K562 (cell line): Measurements from ENCODE around the gene OR8B12. TPM values are rescaled to one million over a fixed set of nuclear protein-coding genes. Genes with fewer than 3 reads are reported as not detected.

ENCODE experiments used
- ATAC-seq: fragments of 200-7000 bp; cut with Tn5 transposase; 3 replicates; pipeline ENCODE4 v1.9.1; 2020; ENCODE audit warnings: moderate library complexity
- BruUV-seq: library from RNA; stranded (reverse); fragments of 400-500 nt; replicated peaks from 2 replicates; lab custom pipeline; 2021; lab: Mats Ljungman, UMichigan
- CTCF ChIA-PET: fragments of 300-600 bp; formaldehyde crosslinking; extraction: SDS; loops from one replicate; lab custom pipeline; 2021; ENCODE audit warnings: low intra/inter-chr PET ratio; lab: Yijun Ruan, JAX
- POLR2A ChIA-PET: fragments of 300-600, 350-650 bp; sonication (Branson Sonifier 250); formaldehyde crosslinking; extraction: SDS; loops from one replicate; lab custom pipeline; 2021; ENCODE audit warnings: antibody characterized with exemption, inconsistent platforms; lab: Yijun Ruan, JAX
- DNase-seq, 4 experiments: peaks; one replicate each; pipeline versions ENCODE4 v3.0.0 to v3.0.0-alpha.2; 2011 to 2018; ENCODE audit warnings: low spot score in 3 of 4, mixed read lengths in 3 of 4; ENCODE audit errors: extremely low read depth in 1 of 4
- FAIRE-seq: peaks from 2 replicates; lab custom pipeline; 2011; peaks lifted over from hg19 to GRCh38; lab: Jason Lieb, UNC
- H2AFZ ChIP-seq: 2 replicates; pipeline ENCODE4 v1.6.0; 2011; ENCODE audit warnings: low read depth, low read length, control low read depth, inconsistent platforms
- H3K27ac ChIP-seq: fragments of 200-600 bp; 3 replicates; pipeline ENCODE4 v1.8.0; 2011; ENCODE audit warnings: low read depth, mild to moderate bottlenecking, control low read depth, inconsistent platforms, low read length, moderate library complexity, mixed read lengths; ENCODE audit errors: extremely low read depth
- H3K27me3 ChIP-seq, 2 experiments: fragments of 300-600 bp in 1 of 2; 2 replicates in 1 of 2; 3 replicates in 1 of 2; pipeline versions ENCODE4 v1.6.0 to v1.8.0; 2011; ENCODE audit warnings: inconsistent platforms in 2 of 2, low read length in 2 of 2, mild to moderate bottlenecking in 1 of 2, mixed read lengths in 1 of 2, moderate library complexity in 1 of 2; ENCODE audit not compliant: control insufficient read depth in 2 of 2, insufficient read depth in 2 of 2
- H3K36me3 ChIP-seq: fragments of 300-600 bp; 3 replicates; pipeline ENCODE4 v1.8.0; 2011; ENCODE audit warnings: mild to moderate bottlenecking, low read length, inconsistent platforms; ENCODE audit not compliant: control insufficient read depth, insufficient read depth
- H3K4me1 ChIP-seq, 2 experiments: fragments of 200-600 bp in 1 of 2; replicated peaks in 1 of 2; 2 replicates in 1 of 2; 3 replicates in 1 of 2; pipeline versions ENCODE4 v1.5.1 to v1.8.0; 2011; ENCODE audit warnings: inconsistent platforms in 2 of 2, low read length in 2 of 2, mild to moderate bottlenecking in 1 of 2, mixed read lengths in 1 of 2, moderate library complexity in 1 of 2; ENCODE audit not compliant: control insufficient read depth in 2 of 2, insufficient read depth in 2 of 2
- H3K4me2 ChIP-seq: 2 replicates; pipeline ENCODE4 v1.6.1; 2011; ENCODE audit warnings: low read length, control low read depth, inconsistent platforms, mixed read lengths; ENCODE audit not compliant: insufficient read depth
- H3K4me3 ChIP-seq: fragments of 200-600 bp; sonication (generic), shearing (Covaris generic); 2 replicates; pipeline ENCODE4 v1.5.1; 2016; ENCODE audit warnings: control low read depth, inconsistent platforms
- H3K79me2 ChIP-seq: fragments of 200-600 bp; 3 replicates; pipeline ENCODE4 v1.8.0; 2011; ENCODE audit warnings: low read length, inconsistent platforms; ENCODE audit not compliant: control insufficient read depth, insufficient read depth
- H3K9ac ChIP-seq, 2 experiments: 2 replicates each; pipeline versions ENCODE4 v1.6.0 to v1.6.1; 2011; ENCODE audit warnings: low read depth in 2 of 2, low read length in 2 of 2, control low read depth in 1 of 2, inconsistent platforms in 1 of 2, mild to moderate bottlenecking in 1 of 2, mixed read lengths in 1 of 2; ENCODE audit not compliant: insufficient read depth in 1 of 2
- H3K9me1 ChIP-seq: one replicate; pipeline ENCODE4 v1.6.0; 2011; ENCODE audit warnings: inconsistent platforms, mild to moderate bottlenecking, low read length, moderate library complexity; ENCODE audit not compliant: control insufficient read depth, insufficient read depth
- H3K9me3 ChIP-seq: replicated peaks from 2 replicates; pipeline ENCODE4 v1.5.1; 2011; ENCODE audit warnings: low read depth, low read length, inconsistent platforms; ENCODE audit not compliant: control insufficient read depth, insufficient read depth
- H4K20me1 ChIP-seq: replicated peaks from 2 replicates; pipeline ENCODE4 v1.6.1; 2011; ENCODE audit warnings: low read length, inconsistent platforms, mixed read lengths; ENCODE audit not compliant: control insufficient read depth, insufficient read depth
- ETS2 ChIP-seq: IDR thresholded peaks from 2 replicates; pipeline ENCODE4 v1.6.1; 2016; ENCODE audit warnings: borderline replicate concordance, missing genetic modification characterization, mild to moderate bottlenecking, moderate library complexity, missing compliant biosample characterization; ENCODE audit not compliant: poor library complexity, severe bottlenecking
- GATAD2A ChIP-seq: fragments of 450-650 bp; IDR thresholded peaks from 2 replicates; pipeline ENCODE4 v1.6.1; 2017
- HNRNPH1 ChIP-seq: fragments of 200-400 bp; formaldehyde crosslinking; optimal IDR thresholded peaks from 2 replicates; pipeline ENCODE3; 2017; ENCODE audit warnings: low read depth, mild to moderate bottlenecking, low read length, moderate library complexity
- MEIS2 ChIP-seq: fragments of 450-650 bp; IDR thresholded peaks from 2 replicates; pipeline ENCODE4 v1.6.1; 2014; ENCODE audit warnings: mild to moderate bottlenecking; ENCODE audit not compliant: partially characterized antibody
- NCOA1 ChIP-seq: fragments of 450-650 bp; IDR thresholded peaks from 2 replicates; pipeline ENCODE4 v1.6.1; 2016; ENCODE audit warnings: low read depth
- NCOR1 ChIP-seq: fragments of 450-650 bp; IDR thresholded peaks from 2 replicates; pipeline ENCODE4 v1.6.1; 2016; ENCODE audit warnings: mild to moderate bottlenecking, moderate library complexity
- NFIX ChIP-seq: fragments of 250-450 bp; sonication (Bioruptor Pico); IDR thresholded peaks from 2 replicates; pipeline ENCODE4 v1.4.0; 2020; ENCODE audit warnings: low read depth, mild to moderate bottlenecking, moderate library complexity
- POLR2H ChIP-seq: IDR thresholded peaks from 2 replicates; pipeline ENCODE4 v1.6.1; 2016; ENCODE audit warnings: missing genetic modification characterization, low read depth, mild to moderate bottlenecking, control low read depth, missing compliant biosample characterization, moderate library complexity
- PYGO2 ChIP-seq: fragments of 450-650 bp; IDR thresholded peaks from 2 replicates; pipeline ENCODE4 v1.6.1; 2016; ENCODE audit warnings: mild to moderate bottlenecking, missing genetic modification characterization, moderate library complexity, missing compliant biosample characterization
- SPI1 ChIP-seq: IDR thresholded peaks from 2 replicates; pipeline ENCODE4 v1.6.1; 2011; ENCODE audit warnings: low read depth, low read length, control low read depth, borderline replicate concordance
- SRSF7 ChIP-seq: fragments of 200-400 bp; formaldehyde crosslinking; optimal IDR thresholded peaks from 2 replicates; pipeline ENCODE3; 2017; ENCODE audit warnings: mild to moderate bottlenecking, low read depth, low read length
- TAF7 ChIP-seq: fragments of 450-650 bp; IDR thresholded peaks from 2 replicates; pipeline ENCODE4 v1.6.1; 2016; ENCODE audit warnings: missing genetic modification characterization, missing compliant biosample characterization
- ZBTB1 ChIP-seq: sonication (generic); formaldehyde crosslinking; IDR thresholded peaks from 2 replicates; pipeline ENCODE4 v1.8.1; 2023; ENCODE audit warnings: missing genetic modification reagents, low read depth, mild to moderate bottlenecking, borderline replicate concordance
- ZNF274 ChIP-seq: IDR thresholded peaks from 2 replicates; pipeline ENCODE4 v1.6.1; 2011; ENCODE audit warnings: low read depth, mild to moderate bottlenecking, low read length, moderate library complexity, borderline replicate concordance
- WGBS: fragments of 100-300 bp; shearing (Covaris generic); methylation state at CpG from one replicate; pipeline ENCODE4 v1.1.6; 2016; ENCODE audit warnings: low coverage, mixed read lengths; ENCODE audit not compliant: insufficient coverage; ENCODE audit errors: missing lambda C conversion rate; 5-methylcytosine and 5-hydroxymethylcytosine counted together
- in situ Hi-C: fragments of 300-500 bp; cut with MboI; formaldehyde crosslinking; loops from 4 replicates; pipeline ENCODE4 v1.15.0; 2018; ENCODE audit warnings: inconsistent platforms, mixed read lengths
- intact Hi-C: fragments of 100-400 bp; cut with micrococcal nuclease; formaldehyde crosslinking; loops from 2 replicates; pipeline ENCODE4 v1.14.2; 2022
- polyA plus RNA-seq, 8 experiments: library from polyadenylated mRNA; depleted of rRNA in 4 of 8; stranded (reverse) in 5 of 8; unstranded in 3 of 8; fragments of >200 nt; fragmentation: Nextera tagmentation in 2 of 8; fragmentation: Illumina TruSeq in 1 of 8; extraction: Ambion mirVana in 2 of 8; extraction: Trizol in 1 of 8; gene quantifications; 2 replicates each; pipeline versions ENCODE4 v1.2.1 to v1.2.3, GENCODE V29; 2011 to 2014; ENCODE audit warnings: inconsistent platforms in 1 of 8, missing spikeins in 1 of 8
- total RNA-seq, 7 experiments: library from RNA; depleted of rRNA in 6 of 7; stranded (reverse); fragments of >200 nt in 6 of 7; fragmentation: Illumina TruSeq in 2 of 7; extraction: Trizol in 2 of 7; gene quantifications; 2 replicates each; pipeline versions ENCODE4 v1.2.1 to v1.2.3, GENCODE V29; 2011 to 2021; ENCODE audit warnings: low replicate concordance in 1 of 7
- TF ChIP-seq, protein P1 (sequence below): fragments of 150-350 bp; conservative IDR thresholded peaks from 2 replicates; pipeline ENCODE4 v1.6.1; 2014; ENCODE audit warnings: low read length
- TF ChIP-seq, protein P2 (sequence below): conservative IDR thresholded peaks from 2 replicates; pipeline ENCODE4 v1.6.1; 2011; ENCODE audit warnings: low read depth, mild to moderate bottlenecking, low read length; ENCODE audit not compliant: control insufficient read depth
- TF ChIP-seq, protein P3 (sequence below): fragments of 450-650 bp; conservative IDR thresholded peaks from 2 replicates; pipeline ENCODE4 v1.6.1; 2016; ENCODE audit warnings: missing genetic modification characterization, low read depth, mild to moderate bottlenecking, control low read depth, missing compliant biosample characterization

The OR8B12 gene
- total and polyA plus RNA-seq, 9 of the 15 experiments (the other 6 are each of a cell fraction or from before 2014, with no cell fraction given), result 0.06 TPM; not detected in 8

DNA sequence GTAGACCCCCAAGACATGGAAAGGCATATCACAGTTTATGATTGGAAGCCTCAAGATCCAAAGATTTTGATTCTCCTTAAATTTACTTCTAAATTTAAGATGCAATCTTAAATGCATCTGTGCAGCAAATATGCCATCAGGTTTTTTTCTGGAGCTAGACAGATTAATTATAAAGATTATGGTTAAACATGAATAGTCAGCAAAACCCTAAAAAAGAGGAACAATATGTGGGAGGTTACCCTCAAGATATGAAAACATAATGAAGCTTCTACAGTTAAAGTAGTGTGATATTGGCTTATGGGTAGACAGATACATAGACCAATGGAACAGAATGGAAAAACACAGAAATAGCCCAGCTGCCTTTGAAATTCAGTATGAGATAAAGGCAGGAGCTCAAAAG, 31.7 kb downstream of the OR8B12 start (continued):
- TF ChIP-seq ZBTB1 (CRISPR knock-in tag), result no peak
- TF ChIP-seq, protein P1, sequence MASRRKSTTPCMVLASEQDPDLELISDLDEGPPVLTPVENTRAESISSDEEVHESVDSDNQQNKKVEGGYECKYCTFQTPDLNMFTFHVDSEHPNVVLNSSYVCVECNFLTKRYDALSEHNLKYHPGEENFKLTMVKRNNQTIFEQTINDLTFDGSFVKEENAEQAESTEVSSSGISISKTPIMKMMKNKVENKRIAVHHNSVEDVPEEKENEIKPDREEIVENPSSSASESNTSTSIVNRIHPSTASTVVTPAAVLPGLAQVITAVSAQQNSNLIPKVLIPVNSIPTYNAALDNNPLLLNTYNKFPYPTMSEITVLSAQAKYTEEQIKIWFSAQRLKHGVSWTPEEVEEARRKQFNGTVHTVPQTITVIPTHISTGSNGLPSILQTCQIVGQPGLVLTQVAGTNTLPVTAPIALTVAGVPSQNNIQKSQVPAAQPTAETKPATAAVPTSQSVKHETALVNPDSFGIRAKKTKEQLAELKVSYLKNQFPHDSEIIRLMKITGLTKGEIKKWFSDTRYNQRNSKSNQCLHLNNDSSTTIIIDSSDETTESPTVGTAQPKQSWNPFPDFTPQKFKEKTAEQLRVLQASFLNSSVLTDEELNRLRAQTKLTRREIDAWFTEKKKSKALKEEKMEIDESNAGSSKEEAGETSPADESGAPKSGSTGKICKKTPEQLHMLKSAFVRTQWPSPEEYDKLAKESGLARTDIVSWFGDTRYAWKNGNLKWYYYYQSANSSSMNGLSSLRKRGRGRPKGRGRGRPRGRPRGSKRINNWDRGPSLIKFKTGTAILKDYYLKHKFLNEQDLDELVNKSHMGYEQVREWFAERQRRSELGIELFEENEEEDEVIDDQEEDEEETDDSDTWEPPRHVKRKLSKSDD, result no peak

DNA sequence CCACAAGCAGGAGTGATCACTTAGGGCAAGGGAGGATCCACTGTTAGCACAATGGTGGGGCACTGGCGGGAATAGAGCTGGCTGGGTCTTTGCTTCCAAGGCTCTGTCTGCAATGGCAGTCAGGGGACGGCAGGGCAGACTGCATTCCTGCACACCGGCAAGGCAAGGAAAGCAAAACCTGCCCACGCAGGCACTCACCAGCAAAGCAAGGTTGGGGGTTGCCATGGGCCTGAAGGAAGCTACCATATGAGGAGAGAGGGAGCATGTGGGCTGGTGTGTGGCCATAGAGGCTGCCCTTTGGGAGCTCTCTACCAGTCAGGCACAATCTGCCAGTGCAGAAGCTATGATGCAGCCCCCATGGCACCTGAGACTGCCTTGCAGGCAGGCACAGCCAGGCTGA, 33.2 kb downstream of the OR8B12 start:
- H2AFZ ChIP-seq, result no peak overlapping the region
- no peak overlapping the region for H3K9ac ChIP-seq
- no peaks in the 10 kb centered on the region for H3K79me2 ChIP-seq
- no peak for FAIRE-seq
- H3K4me1 ChIP-seq, result no peaks in the 10 kb centered on the region
- no peaks in the 10 kb centered on the region for H3K9me1 ChIP-seq
- H3K36me3 ChIP-seq, result no peaks in the 10 kb centered on the region
- in situ Hi-C loops (no loop called here), intact Hi-C loops (no loop called here)
- DNase-seq, result no peak
- H4K20me1 ChIP-seq, result no peaks in the 10 kb centered on the region
- CTCF ChIA-PET, result no interaction called here
- H3K4me3 ChIP-seq, result no peak overlapping the region
- WGBS, result 0% methylated on average over 4 of the region's 4 CpGs
- no peaks in the 10 kb centered on the region for H3K9me3 ChIP-seq
- no TSS peak for BruUV-seq
- H3K27ac ChIP-seq, result no peak overlapping the region
- H3K27me3 ChIP-seq, result peaks cover 0 to 13% of the 10 kb centered on the region in 2 experiments; a peak in 2 of 5 replicates
- H3K4me2 ChIP-seq, result no peak overlapping the region
- no peak for ATAC-seq
- POLR2A ChIA-PET, result no interaction called here
- TF ChIP-seq HNRNPH1 (no peak), ZNF274 (no peak), NCOR1 (no peak), SRSF7 (no peak), GATAD2A (no peak), SPI1 (no peak), POLR2H (tag) (no peak), ETS2 (no peak), MEIS2 (no peak), NCOA1 (no peak), TAF7 (tag) (no peak), PYGO2 (tag) (no peak), NFIX (no peak)
- TF ChIP-seq, protein P2, sequence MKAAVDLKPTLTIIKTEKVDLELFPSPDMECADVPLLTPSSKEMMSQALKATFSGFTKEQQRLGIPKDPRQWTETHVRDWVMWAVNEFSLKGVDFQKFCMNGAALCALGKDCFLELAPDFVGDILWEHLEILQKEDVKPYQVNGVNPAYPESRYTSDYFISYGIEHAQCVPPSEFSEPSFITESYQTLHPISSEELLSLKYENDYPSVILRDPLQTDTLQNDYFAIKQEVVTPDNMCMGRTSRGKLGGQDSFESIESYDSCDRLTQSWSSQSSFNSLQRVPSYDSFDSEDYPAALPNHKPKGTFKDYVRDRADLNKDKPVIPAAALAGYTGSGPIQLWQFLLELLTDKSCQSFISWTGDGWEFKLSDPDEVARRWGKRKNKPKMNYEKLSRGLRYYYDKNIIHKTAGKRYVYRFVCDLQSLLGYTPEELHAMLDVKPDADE, result no peak
- TF ChIP-seq, protein P3, sequence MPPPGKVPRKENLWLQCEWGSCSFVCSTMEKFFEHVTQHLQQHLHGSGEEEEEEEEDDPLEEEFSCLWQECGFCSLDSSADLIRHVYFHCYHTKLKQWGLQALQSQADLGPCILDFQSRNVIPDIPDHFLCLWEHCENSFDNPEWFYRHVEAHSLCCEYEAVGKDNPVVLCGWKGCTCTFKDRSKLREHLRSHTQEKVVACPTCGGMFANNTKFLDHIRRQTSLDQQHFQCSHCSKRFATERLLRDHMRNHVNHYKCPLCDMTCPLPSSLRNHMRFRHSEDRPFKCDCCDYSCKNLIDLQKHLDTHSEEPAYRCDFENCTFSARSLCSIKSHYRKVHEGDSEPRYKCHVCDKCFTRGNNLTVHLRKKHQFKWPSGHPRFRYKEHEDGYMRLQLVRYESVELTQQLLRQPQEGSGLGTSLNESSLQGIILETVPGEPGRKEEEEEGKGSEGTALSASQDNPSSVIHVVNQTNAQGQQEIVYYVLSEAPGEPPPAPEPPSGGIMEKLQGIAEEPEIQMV (tag), result no peak
